IMR-90 (cell line): ENCODE measurements around the gene CRTC1. TPM values are rescaled to one million over a fixed set of nuclear protein-coding genes. Genes with fewer than 3 reads are reported as not detected.

Experiments
- ATAC-seq: fragments of 200-7000 bp; cut with Tn5 transposase; 2 replicates; pipeline ENCODE4 v1.9.1; 2020; ENCODE audit warnings: low read depth, mild to moderate bottlenecking, moderate library complexity
- BruUV-seq: library from RNA; stranded (reverse); fragments of 400-500 nt; replicated peaks from 2 replicates; lab custom pipeline; 2021; lab: Mats Ljungman, UMichigan
- CTCF ChIA-PET: fragments of 300-600 bp; formaldehyde crosslinking; extraction: SDS; loops from one replicate; lab custom pipeline; 2021; ENCODE audit warnings: antibody characterized with exemption; lab: Yijun Ruan, JAX
- POLR2A ChIA-PET: fragments of 300-600 bp; sonication (Branson Sonifier 250); formaldehyde crosslinking; loops from one replicate; lab custom pipeline; 2022; ENCODE audit warnings: antibody characterized with exemption; ENCODE audit not compliant: unreplicated experiment; lab: Charles Lee
- DNase-seq: peaks from one replicate; pipeline ENCODE4 v3.0.0; 2013
- H2AFZ ChIP-seq: replicated peaks from 2 replicates; pipeline ENCODE3; 2013; ENCODE audit warnings: low read length, mild to moderate bottlenecking; ENCODE audit not compliant: poor library complexity
- H2AK5ac ChIP-seq: 2 replicates; pipeline ENCODE4 v1.6.1; 2013; ENCODE audit warnings: low read depth, low read length, inconsistent platforms
- H2AK9ac ChIP-seq: replicated peaks from 2 replicates; pipeline ENCODE3; 2013; ENCODE audit warnings: mild to moderate bottlenecking, low read depth, low read length, moderate library complexity; ENCODE audit not compliant: poor library complexity
- H2BK120ac ChIP-seq: 2 replicates; pipeline ENCODE4 v1.6.1; 2013; ENCODE audit warnings: low read depth, low read length, inconsistent platforms
- H2BK15ac ChIP-seq: 3 replicates; pipeline ENCODE4 v1.6.1; 2013; ENCODE audit warnings: low read depth, low read length, inconsistent platforms
- H2BK20ac ChIP-seq: 2 replicates; pipeline ENCODE4 v1.6.1; 2013; ENCODE audit warnings: low read depth, mild to moderate bottlenecking, inconsistent platforms, low read length, moderate library complexity
- H2BK5ac ChIP-seq: 2 replicates; pipeline ENCODE4 v1.6.1; 2013; ENCODE audit warnings: mild to moderate bottlenecking, low read depth, low read length, inconsistent platforms; ENCODE audit not compliant: poor library complexity, severe bottlenecking
- H3K14ac ChIP-seq: replicated peaks from 2 replicates; pipeline ENCODE4 v1.6.1; 2013; ENCODE audit warnings: low read depth, low read length, inconsistent platforms
- H3K18ac ChIP-seq: 2 replicates; pipeline ENCODE4 v1.6.1; 2013; ENCODE audit warnings: low read depth, low read length, control low read depth
- H3K23ac ChIP-seq: 2 replicates; pipeline ENCODE4 v1.6.1; 2013; ENCODE audit warnings: low read depth, low read length, inconsistent platforms
- H3K27ac ChIP-seq: 2 replicates; pipeline ENCODE4 v1.5.1; 2013; ENCODE audit warnings: mild to moderate bottlenecking, control low read depth, low read length; ENCODE audit not compliant: insufficient read depth
- H3K27me3 ChIP-seq: 2 replicates; pipeline ENCODE4 v1.6.1; 2013; ENCODE audit warnings: low read length; ENCODE audit not compliant: control insufficient read depth, insufficient read depth
- H3K36me3 ChIP-seq: 2 replicates; pipeline ENCODE4 v1.6.1; 2013; ENCODE audit warnings: low read length, mixed read lengths; ENCODE audit not compliant: control insufficient read depth, insufficient read depth
- H3K4ac ChIP-seq: 2 replicates; pipeline ENCODE4 v1.6.1; 2013; ENCODE audit warnings: low read depth, low read length, inconsistent platforms
- H3K4me1 ChIP-seq: 2 replicates; pipeline ENCODE4 v1.6.1; 2013; ENCODE audit warnings: low read length, mixed read lengths; ENCODE audit not compliant: control insufficient read depth, insufficient read depth
- H3K4me2 ChIP-seq: 2 replicates; pipeline ENCODE4 v1.6.1; 2013; ENCODE audit warnings: low read depth, mild to moderate bottlenecking, control low read depth, low read length, moderate library complexity
- H3K4me3 ChIP-seq: 2 replicates; pipeline ENCODE4 v1.5.1; 2013; ENCODE audit warnings: low read depth, mild to moderate bottlenecking, control low read depth, low read length, moderate library complexity; ENCODE audit not compliant: insufficient read depth
- H3K56ac ChIP-seq: 2 replicates; pipeline ENCODE4 v1.6.1; 2013; ENCODE audit warnings: low read length, inconsistent platforms; ENCODE audit not compliant: insufficient read depth; ENCODE audit errors: extremely low read depth
- H3K79me1 ChIP-seq, 2 experiments: 2 replicates each; pipeline ENCODE4 v1.6.1; 2013; ENCODE audit warnings: low read length in 2 of 2, inconsistent platforms in 1 of 2, low read depth in 1 of 2
- H3K9ac ChIP-seq: 2 replicates; pipeline ENCODE4 v1.6.1; 2013; ENCODE audit warnings: low read depth, low read length, control low read depth
- H3K9me1 ChIP-seq: 2 replicates; pipeline ENCODE4 v1.6.1; 2013; ENCODE audit warnings: low read length, inconsistent platforms; ENCODE audit not compliant: insufficient read depth
- H3K9me3 ChIP-seq: 2 replicates; pipeline ENCODE4 v1.6.1; 2013; ENCODE audit warnings: low read length; ENCODE audit not compliant: control insufficient read depth, insufficient read depth
- H4K20me1 ChIP-seq: 2 replicates; pipeline ENCODE4 v1.6.1; 2013; ENCODE audit warnings: low read length, inconsistent platforms; ENCODE audit not compliant: insufficient read depth
- H4K5ac ChIP-seq: 2 replicates; pipeline ENCODE4 v1.6.1; 2013; ENCODE audit warnings: mild to moderate bottlenecking, low read depth, low read length, control low read depth
- H4K8ac ChIP-seq, 2 experiments: 2 replicates each; pipeline ENCODE4 v1.6.1; 2013; ENCODE audit warnings: low read depth in 2 of 2, low read length in 2 of 2, control low read depth in 1 of 2, inconsistent platforms in 1 of 2
- H4K91ac ChIP-seq: 2 replicates; pipeline ENCODE4 v1.6.1; 2013; ENCODE audit warnings: low read depth, low read length, inconsistent platforms; ENCODE audit not compliant: insufficient read depth
- BHLHE40 ChIP-seq: fragments of 150-350 bp; IDR thresholded peaks from 2 replicates; pipeline ENCODE4 v1.6.1; 2016; ENCODE audit warnings: mild to moderate bottlenecking, low read depth, low read length
- CEBPB ChIP-seq: IDR thresholded peaks from 2 replicates; pipeline ENCODE4 v1.6.1; 2012; ENCODE audit warnings: low read depth, low read length, improper control_type of control experiment
- FOS ChIP-seq: fragments of 150-350 bp; IDR thresholded peaks from 2 replicates; pipeline ENCODE4 v1.6.1; 2016; ENCODE audit warnings: low read depth, low read length
- MXI1 ChIP-seq: IDR thresholded peaks from 2 replicates; pipeline ENCODE4 v1.6.1; 2012; ENCODE audit warnings: low read depth, mild to moderate bottlenecking, low read length, moderate library complexity, borderline replicate concordance
- RFX5 ChIP-seq: IDR thresholded peaks from 2 replicates; pipeline ENCODE4 v1.8.0; 2012; ENCODE audit warnings: low read depth, mild to moderate bottlenecking, low read length, moderate library complexity
- USF2 ChIP-seq: fragments of 150-350 bp; IDR thresholded peaks from 2 replicates; pipeline ENCODE4 v1.6.1; 2017; ENCODE audit warnings: mild to moderate bottlenecking, antibody characterized with exemption, low read length, low read depth
- WGBS, 2 experiments: methylation state at CpG; one replicate each; pipeline versions ENCODE4 v1.1.5 to v1.1.7; 2013; ENCODE audit warnings: missing lambda C conversion rate in 2 of 2; ENCODE audit not compliant: insufficient read length in 1 of 2; ENCODE audit errors: extremely low coverage in 2 of 2; 5-methylcytosine and 5-hydroxymethylcytosine counted together
- dilution Hi-C: fragments of 300-500 bp; cut with HindIII; formaldehyde crosslinking; loops from one replicate; pipeline ENCODE4 v1.14.3; 2018; ENCODE audit warnings: low sequenced_read_pairs; ENCODE audit not compliant: unreplicated experiment
- in situ Hi-C: fragments of 300-500 bp; cut with MboI; formaldehyde crosslinking; loops from 3 replicates; pipeline ENCODE4 v1.14.3; 2019; ENCODE audit warnings: low sequenced_read_pairs, inconsistent platforms, mixed read lengths
- intact Hi-C: fragments of 100-400 bp; cut with micrococcal nuclease; formaldehyde crosslinking; loops from 2 replicates; pipeline ENCODE4 v1.10.0; 2022
- polyA plus RNA-seq, 3 experiments: library from polyadenylated mRNA; depleted of rRNA; stranded (reverse); fragments of >200 nt; gene quantifications; 2 replicates each; pipeline ENCODE4 v1.2.3, GENCODE V29; 2012; ENCODE audit warnings: low replicate concordance in 1 of 3
- total RNA-seq: library from RNA; depleted of rRNA; stranded (reverse); fragments of >200 nt; gene quantifications from 2 replicates; pipeline ENCODE4 v1.2.3, GENCODE V29; 2012

Gene CRTC1
- total and polyA plus RNA-seq, 2 of the 4 experiments (the other 2 are of a cell fraction) = 0.18 to 5.7 TPM

- Histone ChIP-seq H3K27me3 (no peaks in the 10 kb centered on the region), H2AK5ac (no peak overlapping the region), H2AK9ac (no peak overlapping the region), H4K8ac (no peak overlapping the region), H3K79me1 (peaks cover 14 to 16% of the 10 kb centered on the region in 2 experiments), H3K27ac (no peak overlapping the region), H2AFZ (no peak overlapping the region), H3K4me3 (no peak overlapping the region), H4K5ac (no peak overlapping the region), H2BK15ac (no peak overlapping the region), H3K14ac (no peak overlapping the region), H3K9ac (no peak overlapping the region), H3K18ac (no peak overlapping the region), H2BK120ac (no peak overlapping the region), H3K4ac (no peak overlapping the region), H3K9me3 (no peaks in the 10 kb centered on the region), H3K56ac (no peak overlapping the region), H4K91ac (no peak overlapping the region), H3K23ac (no peak overlapping the region), H3K9me1 (peaks cover 7% of the 10 kb centered on the region; the same call in 1 of the 2 replicates), H3K4me1 (peaks cover 11% of the 10 kb centered on the region; the same call in 1 of the 2 replicates), H3K36me3 (no peaks in the 10 kb centered on the region), H2BK20ac (no peak overlapping the region), H2BK5ac (no peak overlapping the region), H3K4me2 (no peak overlapping the region), H4K20me1 (peaks cover 36% of the 10 kb centered on the region)
- in situ Hi-C loops (no loop called here), intact Hi-C loops (no loop called here), dilution Hi-C loops (no loop called here)
- ATAC-seq (no peak), DNase-seq (no peak)
- BruUV-seq = no TSS peak
- POLR2A ChIA-PET = no interaction called here
- CTCF ChIA-PET = no interaction called here
- WGBS, 2 experiments = 94% methylated on average over 5 of the region's 11 CpGs; no CpG with 5 or more reads in 1 of the 2 experiments
- TF ChIP-seq FOS (no peak), USF2 (no peak), RFX5 (no peak), MXI1 (no peak), CEBPB (no peak), BHLHE40 (no peak)
Observed at GRCh38 chr19:18710186-18710585, 26.7 kb downstream of the CRTC1 start.
